A673 (cell line): ENCODE data around the gene COMMD4. TPM values are rescaled to one million over a fixed set of nuclear protein-coding genes. Genes with fewer than 3 reads are reported as not detected.
"Not testable (repeated sequence)": the region's sequence is repeated elsewhere in the genome, so short reads cannot be mapped to it uniquely, and the experiment has no call there.

ENCODE experiments used
- BruUV-seq: library from RNA; stranded (reverse); fragments of 400-500 nt; replicated peaks from 2 replicates; lab custom pipeline; 2021; lab: Mats Ljungman, UMichigan
- CTCF ChIA-PET: fragments of 300-600 bp; sonication (Branson Sonifier 250); formaldehyde crosslinking; loops from one replicate; lab custom pipeline; 2022; ENCODE audit warnings: antibody characterized with exemption; lab: Charles Lee
- POLR2A ChIA-PET: fragments of 300-600 bp; sonication (Branson Sonifier 250); formaldehyde crosslinking; loops from one replicate; lab custom pipeline; 2022; ENCODE audit warnings: antibody characterized with exemption; ENCODE audit not compliant: low non-redundant PET; lab: Charles Lee
- DNase-seq: peaks from one replicate; pipeline ENCODE4 v3.0.0-alpha.2; 2015; ENCODE audit warnings: low spot score
- H3K27ac ChIP-seq: fragments of 200-600 bp; sonication (generic); 2 replicates; pipeline ENCODE4 v1.5.1; 2016; ENCODE audit warnings: mixed run types, low read depth, mild to moderate bottlenecking, mixed read lengths, antibody characterized with exemption, low read length; ENCODE audit not compliant: poor library complexity, severe bottlenecking
- H3K27me3 ChIP-seq: fragments of 200-600 bp; sonication (generic); replicated peaks from 2 replicates; pipeline ENCODE4 v1.6.1; 2017; ENCODE audit warnings: mixed run types, low read depth, mild to moderate bottlenecking, mixed read lengths, antibody characterized with exemption, low read length; ENCODE audit not compliant: insufficient read depth, poor library complexity
- H3K36me3 ChIP-seq: fragments of 200-600 bp; sonication (generic); 2 replicates; pipeline ENCODE4 v1.6.1; 2016; ENCODE audit warnings: mixed run types, mild to moderate bottlenecking, mixed read lengths, antibody characterized with exemption, low read length; ENCODE audit not compliant: insufficient read depth, poor library complexity, severe bottlenecking
- H3K4me1 ChIP-seq: fragments of 200-600 bp; sonication (generic); 2 replicates; pipeline ENCODE4 v1.6.1; 2017; ENCODE audit warnings: mixed run types, mild to moderate bottlenecking, mixed read lengths, antibody characterized with exemption, low read length; ENCODE audit not compliant: insufficient read depth, poor library complexity, severe bottlenecking
- H3K4me3 ChIP-seq: fragments of 200-600 bp; sonication (generic); 2 replicates; pipeline ENCODE4 v1.5.1; 2016; ENCODE audit warnings: low read depth, mixed run types, mild to moderate bottlenecking, mixed read lengths, low read length; ENCODE audit not compliant: poor library complexity, severe bottlenecking
- H3K9me3 ChIP-seq: fragments of 200-600 bp; sonication (generic); 2 replicates; pipeline ENCODE4 v1.6.1; 2016; ENCODE audit warnings: mixed run types, low read depth, mild to moderate bottlenecking, mixed read lengths, antibody characterized with exemption, low read length; ENCODE audit not compliant: poor library complexity, severe bottlenecking
- CTCF ChIP-seq: fragments of 300-800, 200-600 bp; sonication (generic); conservative IDR thresholded peaks from 2 replicates; pipeline ENCODE4 v1.5.1; 2017; ENCODE audit warnings: low read depth, mild to moderate bottlenecking, antibody characterized with exemption, low read length, moderate library complexity, mixed read lengths
- EZH2 ChIP-seq: fragments of 200-600 bp; sonication (generic); IDR thresholded peaks from 2 replicates; pipeline ENCODE4 v1.6.1; 2017; ENCODE audit warnings: borderline replicate concordance, low read depth, mild to moderate bottlenecking, mixed read lengths, antibody characterized with exemption, low read length; ENCODE audit not compliant: poor library complexity, severe bottlenecking
- intact Hi-C: fragments of 100-400 bp; cut with micrococcal nuclease; formaldehyde crosslinking; loops from one replicate; pipeline ENCODE4 v1.10.0; 2022; ENCODE audit not compliant: unreplicated experiment
- total RNA-seq: library from RNA; stranded (reverse); gene quantifications from 2 replicates; pipeline ENCODE4 v1.2.3, GENCODE V29; 2021

Gene COMMD4
- total RNA-seq, 1 experiment from 2014 or later = 109 TPM

GRCh38 chr15:75371486-75371885, 35.6 kb downstream of the COMMD4 start:
- no peaks in the 10 kb centered on the region for H3K9me3 ChIP-seq
- H3K36me3 ChIP-seq = peaks cover 69% of the 10 kb centered on the region
- no peak for TF ChIP-seq CTCF
- TF ChIP-seq EZH2 = no peak
- ChIA-PET CTCF (no interaction called here), POLR2A (interaction anchor here (0.8 kb wide), 1 partner anchor 83 kb away, joined by 3 read pairs; no protein-coding TSS in a partner anchor)
- no TSS peak for BruUV-seq
- H3K27me3 ChIP-seq = no peaks in the 10 kb centered on the region
- intact Hi-C loops = no loop called here
- no peak overlapping the region for H3K27ac ChIP-seq
- H3K4me3 ChIP-seq = no peak overlapping the region
- peaks cover 13% of the 10 kb centered on the region for H3K4me1 ChIP-seq
- no peak for DNase-seq

- Histone ChIP-seq H3K27ac (no peak overlapping the region), H3K36me3 (peaks cover 69% of the 10 kb centered on the region), H3K4me1 (peaks cover 13% of the 10 kb centered on the region), H3K4me3 (no peak overlapping the region), H3K27me3 (no peaks in the 10 kb centered on the region), H3K9me3 (no peaks in the 10 kb centered on the region)
- DNase-seq = no peak
- intact Hi-C loops = no loop called here
- no TSS peak for BruUV-seq
- TF ChIP-seq EZH2 (no peak), CTCF (no peak)
- ChIA-PET POLR2A (interaction anchor here (0.8 kb wide), 1 partner anchor 82 kb away, joined by 3 read pairs; no protein-coding TSS in a partner anchor), CTCF (interaction anchor here (0.6 kb wide), 1 partner anchor 530 kb away, joined by 3 read pairs; no protein-coding TSS in a partner anchor)
Measured at GRCh38 chr15:75371901-75372688, 36.2 kb downstream of the COMMD4 start.

GRCh38 chr15:75380773-75381172, 44.9 kb downstream of the COMMD4 start:
- CTCF ChIA-PET = no interaction called here
- H3K27ac ChIP-seq = no peak overlapping the region
- DNase-seq = no peak
- POLR2A ChIA-PET = interaction anchor here (0.8 kb wide), 1 partner anchor 73 kb away, joined by 5 read pairs; no protein-coding TSS in a partner anchor
- TF ChIP-seq CTCF = no peak
- TF ChIP-seq EZH2 = no peak
- intact Hi-C loops = no loop called here
- no peaks in the 10 kb centered on the region for H3K27me3 ChIP-seq
- no peaks in the 10 kb centered on the region for H3K9me3 ChIP-seq
- no TSS peak for BruUV-seq
- no peaks in the 10 kb centered on the region for H3K4me1 ChIP-seq
- H3K4me3 ChIP-seq = no peak overlapping the region
- H3K36me3 ChIP-seq = peaks cover 82% of the 10 kb centered on the region

- H3K9me3 ChIP-seq, POLR2A ChIA-PET, H3K27me3 ChIP-seq, BruUV-seq, DNase-seq, H3K4me3 ChIP-seq, H3K27ac ChIP-seq, H3K4me1 ChIP-seq, CTCF ChIA-PET, intact Hi-C loops: not testable (repeated sequence)
- H3K36me3 ChIP-seq = peaks cover 88% of the 10 kb centered on the region
Measured at GRCh38 chr15:75383986-75384385, 48.1 kb downstream of the COMMD4 start.
